Posterior cingulate gyrus (tissue), 11 donors: ENCODE data around the gene VSIG4.

ENCODE experiments used
- DNase-seq, 10 donors: peaks; one replicate each; pipeline versions ENCODE4 v3.0.0 to v3.0.0-alpha.2; 2020 to 2021; ENCODE audit warnings: mixed read lengths in 3 of 10
- intact Hi-C: fragments of 100-400 bp; cut with DNase I; formaldehyde crosslinking; loops from one replicate; pipeline ENCODE4 v1.15.1; 2023

The VSIG4 gene

DNA sequence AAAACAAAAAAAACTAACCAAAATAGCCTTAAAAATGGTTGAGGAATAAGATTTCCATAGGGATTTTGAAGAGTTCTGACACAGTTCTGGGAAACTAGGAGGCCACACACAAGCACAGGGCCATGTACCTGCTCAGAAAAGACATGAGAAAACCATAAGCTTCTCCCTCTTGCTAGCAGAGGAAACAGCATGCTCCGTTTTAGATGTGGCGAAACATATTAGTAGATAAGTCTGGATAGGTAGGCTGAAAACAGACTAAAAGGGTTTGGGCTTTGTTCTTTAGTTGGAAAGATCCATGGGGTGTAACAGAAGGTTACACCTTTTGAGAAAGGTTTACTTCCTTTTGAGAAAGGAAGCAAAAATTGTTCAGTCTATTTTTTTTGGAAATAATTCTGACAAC is 10.9 kb downstream of the VSIG4 start:
- DNase-seq, result no peak
- intact Hi-C loops, result no loop called here

DNA sequence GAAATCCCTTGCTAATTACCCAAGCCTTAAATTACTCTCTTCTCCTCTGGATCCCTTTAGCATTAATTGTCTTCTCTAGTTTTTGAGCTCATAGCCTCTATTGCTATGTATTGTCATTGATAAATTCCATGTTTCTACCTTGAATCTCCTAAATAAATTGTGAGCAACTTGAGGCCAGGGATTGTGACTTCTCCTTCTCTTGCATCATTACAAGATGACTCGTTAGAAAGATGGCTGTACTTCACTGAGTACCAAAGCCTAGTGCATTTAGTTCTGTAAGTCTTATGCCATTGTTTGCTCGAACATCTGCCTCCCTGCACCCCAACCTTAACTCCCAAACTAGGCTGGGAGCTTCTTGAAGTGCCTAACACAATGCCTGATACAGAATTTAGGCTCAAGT is 15.3 kb downstream of the VSIG4 start:
- DNase-seq, result no peak
- intact Hi-C loops, result no loop called here

DNA sequence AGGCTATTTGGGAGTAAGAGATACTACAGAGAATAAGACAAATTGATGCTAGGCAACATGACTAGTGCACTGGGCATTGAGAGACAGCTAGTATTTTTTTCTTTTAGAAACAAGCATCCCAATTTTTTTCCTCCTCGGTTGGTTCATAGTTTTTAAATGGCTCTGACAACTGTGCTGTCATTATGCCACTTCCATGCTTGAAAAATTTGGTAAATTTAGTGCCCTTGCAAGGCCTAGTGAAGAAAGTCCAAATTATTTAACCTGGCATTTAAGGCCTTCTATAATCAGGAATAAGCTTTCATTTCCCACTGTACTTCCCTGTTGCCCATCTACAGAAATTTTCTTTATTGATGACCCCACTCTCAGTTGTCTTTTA is 15.8 kb downstream of the VSIG4 start:
- no peak for DNase-seq
- intact Hi-C loops, result no loop called here

DNA sequence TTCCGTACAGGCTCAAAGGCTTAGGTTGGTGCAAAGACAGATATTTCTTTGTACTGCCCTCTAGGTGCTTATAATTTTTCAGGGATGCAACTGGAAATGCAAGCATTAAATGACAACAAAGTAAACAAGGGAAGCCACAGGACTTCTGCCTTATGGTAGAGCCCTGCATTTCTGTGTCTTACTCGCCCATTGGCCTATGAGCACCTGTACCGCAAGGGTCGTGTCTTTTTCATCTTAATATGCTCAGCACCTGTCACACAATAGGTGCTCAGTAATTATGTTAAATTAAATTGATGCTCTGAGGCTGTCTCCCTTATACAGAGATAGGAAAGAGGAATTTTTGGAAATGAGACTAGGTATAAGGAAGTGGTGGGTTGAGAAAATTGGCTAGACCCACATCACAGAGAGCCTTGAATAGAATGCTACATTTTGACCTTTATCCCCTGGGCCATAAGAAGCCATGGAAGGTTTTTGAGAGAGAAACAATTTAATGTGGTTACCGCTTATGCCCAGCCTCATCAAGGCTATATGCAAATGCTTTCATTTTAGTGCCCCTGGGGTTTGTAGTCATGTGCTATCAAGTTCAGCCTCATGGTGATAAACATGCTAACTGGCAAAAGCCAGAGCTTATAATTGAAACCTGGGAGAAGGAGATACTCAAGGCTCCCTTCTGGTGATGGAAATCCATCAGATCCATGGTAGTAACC is 16.3 kb downstream of the VSIG4 start:
- intact Hi-C loops, result no loop called here
- no peak for DNase-seq

DNA sequence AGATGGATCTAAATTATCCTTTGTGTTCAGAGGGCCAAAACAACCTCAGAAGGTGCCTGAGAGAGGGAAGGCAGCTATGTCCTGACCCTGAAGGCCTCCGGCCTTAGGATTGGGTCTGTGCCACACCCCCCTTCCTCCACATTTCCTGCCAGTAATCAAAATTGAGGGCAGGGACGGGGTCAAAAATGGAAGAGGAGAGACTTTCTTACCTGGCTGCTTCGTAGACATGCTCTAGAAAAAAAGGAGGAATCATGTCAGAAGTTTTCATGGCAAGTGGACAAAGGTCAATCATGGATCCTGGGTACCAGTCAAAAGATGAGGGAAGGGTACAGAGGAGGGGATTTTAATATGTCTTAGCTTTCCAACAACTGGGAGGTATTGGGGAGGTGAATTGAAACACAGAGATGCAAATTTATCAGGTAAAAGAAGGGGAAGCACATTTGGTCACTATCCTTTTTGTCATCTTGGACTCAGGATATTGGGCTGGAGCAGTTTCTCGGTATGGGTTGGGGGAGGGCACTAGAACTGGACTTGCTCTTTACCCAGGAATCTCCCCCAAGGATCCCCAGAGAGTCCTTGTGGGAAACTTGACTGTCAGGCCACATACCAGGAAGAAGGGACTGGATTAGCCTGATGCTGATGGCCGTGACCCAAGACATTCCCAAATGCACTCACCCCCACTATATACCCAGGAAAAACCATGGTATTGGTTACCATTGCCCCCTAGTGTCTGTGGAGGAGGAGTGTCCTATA is 17.1 kb downstream of the VSIG4 start:
- no peak for DNase-seq
- intact Hi-C loops, result no loop called here

DNA sequence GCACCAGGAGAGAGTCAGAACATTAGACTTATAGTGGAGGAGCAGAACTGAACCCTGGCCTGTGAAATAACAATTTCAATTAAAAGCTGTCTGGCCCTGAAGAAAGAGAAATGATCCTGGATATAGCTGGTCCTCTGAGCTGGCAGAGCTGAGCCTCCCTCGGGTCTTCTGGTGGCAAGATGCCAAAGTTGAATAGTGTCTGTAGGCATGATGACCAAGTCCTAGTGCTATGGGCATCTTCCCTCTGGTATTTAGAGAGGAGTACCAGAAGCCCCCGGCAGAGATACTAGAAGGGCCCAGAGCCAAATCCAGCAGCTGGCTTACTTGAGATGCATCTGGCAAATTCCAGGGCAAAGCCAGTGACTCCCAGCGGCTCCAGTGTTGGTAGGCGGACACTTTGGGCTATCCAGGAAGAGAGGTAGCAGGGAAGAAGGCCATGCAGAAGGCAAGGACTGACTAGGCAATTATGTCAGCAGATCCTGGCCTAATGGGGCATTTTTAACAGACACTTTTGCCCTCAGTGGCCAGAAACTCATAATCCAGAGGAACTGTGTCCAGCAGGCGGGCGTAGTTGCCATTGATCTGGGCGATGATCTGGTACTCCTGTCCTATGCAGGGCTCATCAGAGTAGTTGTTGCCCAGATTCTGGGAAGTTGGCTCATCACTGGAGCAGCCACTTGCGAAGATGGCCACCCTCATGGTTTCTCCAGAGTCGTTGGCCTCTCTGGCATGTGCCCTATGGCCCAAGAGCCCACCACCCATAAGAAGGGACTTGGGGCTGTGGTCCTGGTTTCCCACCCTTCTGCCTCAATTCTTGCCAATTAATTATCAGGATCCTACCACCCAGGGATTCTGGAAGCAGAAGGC is 17.9 kb downstream of the VSIG4 start:
- intact Hi-C loops, result no loop called here
- no peak for DNase-seq

DNA sequence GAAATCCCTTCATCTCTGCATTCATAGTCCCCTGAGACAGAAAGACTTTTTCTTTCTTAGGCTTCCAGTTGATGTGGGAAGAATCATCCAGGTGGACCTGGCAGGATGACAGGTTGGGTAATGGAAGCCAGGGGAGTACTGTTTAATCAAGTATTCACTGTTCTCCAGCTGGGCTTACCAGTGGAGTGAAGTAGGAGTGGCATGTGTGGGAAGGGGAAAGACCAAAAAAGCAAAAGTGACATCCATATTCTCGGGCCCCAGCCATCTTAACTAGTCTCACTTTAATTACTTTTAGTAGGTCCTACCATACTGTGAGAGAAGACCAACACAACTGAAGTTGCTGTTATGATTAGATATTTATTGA is 18.5 kb downstream of the VSIG4 start:
- intact Hi-C loops, result no loop called here
- DNase-seq, result no peak

DNA sequence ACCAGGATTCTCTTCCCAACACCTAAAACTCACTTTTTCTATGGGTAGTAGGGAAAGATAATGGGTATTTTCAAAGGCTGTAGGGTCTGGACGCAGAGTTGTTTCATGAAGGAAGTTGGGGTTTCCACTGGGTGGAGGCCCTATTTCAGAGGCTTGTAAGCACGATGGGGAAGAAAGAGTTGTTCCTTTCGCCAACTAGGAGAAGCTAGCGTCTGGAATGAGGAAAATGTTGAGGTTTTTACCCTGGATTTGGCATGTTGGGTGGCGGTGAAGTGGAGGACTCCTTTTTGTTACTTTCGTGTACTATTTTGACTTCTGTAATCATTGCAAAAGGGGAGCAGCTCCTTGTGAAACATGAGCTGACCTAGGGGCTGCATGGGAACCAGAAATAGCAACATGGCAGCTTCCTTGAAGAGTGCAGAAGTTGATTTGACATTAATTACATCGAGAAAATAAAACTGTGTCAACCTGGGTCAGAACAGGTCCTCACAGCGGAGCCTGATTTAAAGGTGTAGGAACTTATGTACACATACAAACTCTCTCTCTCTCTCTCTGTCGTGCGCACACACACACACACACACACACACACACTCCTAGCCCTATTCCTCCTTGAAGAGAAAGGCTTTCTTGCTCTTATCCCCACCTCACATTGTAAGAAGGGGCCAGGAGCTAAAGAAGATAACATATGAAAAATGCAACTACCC is 19.1 kb downstream of the VSIG4 start:
- no peak for DNase-seq
- intact Hi-C loops, result no loop called here

DNA sequence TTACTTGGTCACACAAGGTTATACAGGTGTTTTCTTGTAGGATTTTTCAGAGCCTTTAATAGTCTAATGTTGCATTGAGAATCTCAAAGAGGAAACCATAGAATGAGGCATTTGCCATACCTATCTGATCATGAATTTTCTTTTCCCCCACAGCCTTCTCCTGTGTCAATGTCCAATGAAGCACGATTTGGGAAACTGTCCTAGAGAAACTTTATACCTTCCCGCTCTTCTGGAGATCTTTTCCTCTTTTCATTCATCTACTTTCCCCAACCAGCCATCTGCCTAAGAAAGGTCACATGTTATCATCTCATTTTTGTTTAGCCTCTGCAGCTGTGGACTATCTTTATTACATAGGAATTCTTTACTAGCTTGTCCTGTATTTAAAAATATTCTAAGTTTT is 19.9 kb downstream of the VSIG4 start:
- intact Hi-C loops, result no loop called here
- no peak for DNase-seq

DNA sequence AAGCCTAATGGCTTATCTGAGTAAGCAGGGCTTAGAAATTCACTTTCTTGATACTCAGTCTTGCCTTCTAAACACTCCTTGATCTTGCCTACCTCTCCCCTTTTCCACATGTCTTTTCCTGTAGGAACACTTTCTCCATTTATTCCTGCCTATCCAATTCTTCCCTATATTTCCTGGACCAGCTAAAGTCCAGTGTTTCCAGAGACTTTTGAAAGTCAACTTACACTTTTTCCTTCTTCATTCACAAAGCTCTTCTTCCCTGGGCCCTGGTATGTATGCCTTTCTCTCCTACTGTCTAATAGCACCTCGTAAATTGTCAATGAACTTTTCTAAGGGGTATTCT is 20.6 kb downstream of the VSIG4 start:
- DNase-seq, result no peak
- intact Hi-C loops, result no loop called here

DNA sequence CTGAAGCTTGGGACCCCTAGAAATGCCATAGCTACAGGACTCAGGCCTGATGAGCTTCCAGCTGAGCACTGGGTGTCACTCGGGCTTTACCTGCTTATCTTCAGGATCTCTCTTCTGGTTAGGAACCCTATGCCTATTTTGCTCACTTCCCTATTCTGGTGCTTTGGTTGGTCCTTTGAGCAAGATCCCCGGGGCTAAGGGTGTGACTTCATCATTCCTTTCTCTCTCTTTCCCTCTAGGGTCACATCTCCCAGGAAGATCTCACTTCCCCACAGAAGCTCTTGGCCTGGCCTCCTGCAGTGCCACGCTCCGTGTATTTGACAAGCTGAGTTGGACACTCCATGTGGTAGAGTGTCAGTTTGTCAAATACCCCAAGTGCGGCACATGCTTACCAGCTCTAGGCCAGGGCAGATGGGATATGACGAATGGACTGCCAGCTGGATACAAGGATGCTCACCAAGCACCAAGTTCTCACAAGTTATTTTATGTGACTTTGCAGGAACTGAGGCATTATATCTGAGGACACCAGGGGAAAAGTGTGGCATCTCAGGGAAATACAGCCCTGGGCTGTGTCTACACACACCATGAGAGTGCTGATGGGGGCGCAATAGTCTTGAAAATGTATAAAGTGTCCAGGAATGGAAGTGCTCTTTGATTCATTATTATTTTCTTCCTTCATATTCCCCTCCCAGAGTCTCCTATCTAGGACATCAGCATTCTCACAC is 21.1 kb downstream of the VSIG4 start:
- intact Hi-C loops, result no loop called here
- no peak for DNase-seq

DNA sequence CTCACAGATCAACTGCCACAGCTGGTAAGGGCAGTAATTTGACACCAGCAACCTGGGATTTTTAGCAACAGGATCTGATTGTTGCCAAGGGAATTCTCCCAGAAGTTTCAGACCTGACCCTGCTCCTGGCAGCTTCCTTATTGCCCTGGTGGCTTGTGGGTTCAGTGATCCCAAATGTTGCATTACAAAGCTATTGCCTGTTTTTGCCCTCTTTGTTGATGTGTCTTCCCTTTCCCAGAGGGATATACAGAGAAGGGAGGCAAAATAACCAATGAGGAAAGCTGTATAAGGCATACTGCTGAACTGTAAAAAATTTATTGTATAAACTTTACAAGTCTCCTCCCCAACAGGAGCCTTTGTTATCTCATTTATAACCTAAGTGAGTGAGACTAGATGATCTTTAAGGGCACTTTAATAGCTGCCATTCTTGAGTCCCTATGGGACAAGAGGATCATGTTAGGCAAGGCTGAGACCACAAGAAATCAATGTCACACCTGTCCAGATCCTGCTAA is 22.2 kb downstream of the VSIG4 start:
- no peak for DNase-seq
- intact Hi-C loops, result no loop called here

DNA sequence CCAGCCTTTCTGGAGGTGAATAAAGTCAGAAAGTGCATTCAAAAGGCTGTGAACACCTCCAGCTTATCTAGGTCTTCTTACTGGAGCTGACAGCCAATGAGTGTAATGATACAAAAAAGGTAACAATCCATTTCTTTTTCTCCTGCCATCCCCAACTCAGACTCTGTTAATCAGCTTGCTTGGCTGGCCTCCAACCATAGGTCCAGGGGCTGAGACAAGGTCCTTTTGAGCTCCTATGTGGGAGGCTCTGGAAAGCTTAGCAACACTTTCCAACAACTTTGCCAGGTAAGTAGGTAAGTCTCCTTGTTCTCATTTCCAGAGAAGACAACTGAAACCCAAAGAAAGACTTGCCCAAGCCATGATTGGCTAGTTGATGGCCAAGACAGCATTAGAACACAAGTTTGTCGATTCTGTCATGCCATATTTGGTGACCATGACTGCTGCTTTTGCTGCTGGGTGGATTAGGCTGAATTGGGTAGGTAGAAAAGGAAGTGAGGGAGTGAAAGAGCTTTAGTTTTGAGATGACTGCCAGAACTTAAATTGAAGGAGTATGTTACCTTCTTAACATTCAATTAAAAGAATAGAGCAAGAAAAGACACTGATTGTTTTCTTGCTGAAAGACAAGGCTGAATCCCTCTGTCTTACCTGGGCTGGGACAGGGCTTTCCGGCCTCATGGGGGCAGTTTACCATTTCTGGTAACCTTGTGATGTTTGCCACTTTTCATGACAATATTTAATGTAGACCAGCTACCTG is 22.8 kb downstream of the VSIG4 start:
- intact Hi-C loops, result no loop called here
- no peak for DNase-seq

DNA sequence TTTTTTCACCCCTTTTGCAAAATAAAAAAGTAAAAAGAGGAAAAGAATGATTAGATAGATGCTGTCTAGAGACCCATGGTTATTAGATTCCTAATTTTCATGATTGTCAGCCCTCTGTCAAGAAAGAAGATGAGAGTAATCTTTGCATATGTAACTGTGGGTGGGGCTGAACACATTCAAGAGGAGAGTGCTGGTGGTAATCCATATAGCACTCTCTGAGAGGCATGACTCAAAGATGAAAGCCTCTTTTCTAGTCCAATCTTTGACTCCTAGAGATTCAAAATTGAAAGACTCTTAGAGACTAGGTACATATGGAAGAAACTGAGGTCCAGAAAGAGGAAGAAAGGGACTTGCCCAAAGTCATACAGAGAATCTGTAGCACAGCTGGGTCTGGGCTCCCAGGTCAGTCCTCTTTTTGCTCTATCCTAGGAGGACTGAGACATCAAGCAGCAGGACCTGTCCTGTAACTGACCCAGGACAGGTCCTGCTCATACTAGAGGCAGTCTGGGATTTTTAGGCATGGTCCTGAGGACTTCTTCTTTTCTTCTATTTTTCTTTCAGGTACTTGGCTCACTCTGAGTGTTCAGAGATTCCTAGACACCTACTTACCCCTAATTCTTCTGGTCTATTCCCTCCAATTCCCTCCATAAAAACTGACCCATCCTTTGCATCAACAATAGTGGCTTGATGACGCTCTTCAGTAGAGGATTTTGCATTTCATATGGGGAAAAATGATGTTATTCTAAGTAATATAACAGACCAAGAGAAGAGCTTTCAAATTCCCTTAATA is 23.8 kb downstream of the VSIG4 start:
- intact Hi-C loops, result no loop called here
- DNase-seq, result no peak

DNA sequence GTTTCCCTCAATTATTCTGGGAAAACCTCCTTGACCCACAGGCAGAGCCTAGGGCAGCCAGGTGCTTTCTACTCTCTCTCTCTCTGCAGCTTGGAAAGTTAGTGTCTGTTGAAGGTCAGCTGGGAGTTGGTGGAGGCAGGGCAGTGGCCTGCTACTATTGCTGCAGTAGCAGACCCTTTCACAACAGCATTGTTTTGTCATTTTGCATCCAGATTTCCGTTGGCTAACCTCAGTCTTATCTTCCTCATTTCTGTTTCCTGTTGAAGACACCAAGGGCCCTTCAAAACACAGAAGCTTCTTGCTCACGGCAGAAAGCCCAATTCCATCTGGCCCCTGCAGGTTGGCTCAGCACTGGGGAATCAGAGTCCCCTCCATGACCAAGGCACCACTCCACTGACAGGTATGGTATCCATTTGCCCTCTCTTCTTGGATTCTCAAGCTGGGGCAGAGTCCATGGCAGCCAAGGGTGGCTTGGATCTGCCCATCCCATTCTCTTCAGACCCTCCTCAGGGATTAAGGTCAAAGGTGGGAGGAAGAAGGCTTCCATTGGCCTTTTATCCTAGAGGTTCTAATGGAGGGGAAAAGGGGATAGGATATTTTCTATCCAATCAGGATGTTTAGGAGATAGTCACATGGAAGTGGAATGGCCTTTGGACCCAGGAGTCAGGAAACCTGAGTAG is 24.6 kb downstream of the VSIG4 start:
- DNase-seq, result peak in 1 of 10 donors; percentile 35
- intact Hi-C loops, result no loop called here

DNA sequence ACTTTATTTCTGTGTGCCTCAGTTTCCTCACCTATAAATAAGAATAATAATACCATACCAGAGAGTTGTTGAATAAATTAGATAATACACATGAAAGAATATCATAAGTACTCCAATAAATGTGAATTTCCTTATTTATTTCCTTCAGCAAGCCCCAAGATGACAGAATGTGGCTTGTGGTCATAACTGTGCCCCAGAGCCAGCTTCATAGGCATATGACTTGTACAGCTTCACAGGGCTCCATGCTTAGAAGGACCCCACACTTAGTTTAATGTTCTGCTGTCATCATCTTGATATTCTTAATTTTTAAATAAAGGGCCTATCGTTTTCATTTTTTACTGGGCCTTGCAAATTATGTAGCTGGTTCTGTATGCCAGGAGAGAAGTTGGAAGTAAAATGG is 25.3 kb downstream of the VSIG4 start:
- intact Hi-C loops, result no loop called here
- DNase-seq, result no peak

DNA sequence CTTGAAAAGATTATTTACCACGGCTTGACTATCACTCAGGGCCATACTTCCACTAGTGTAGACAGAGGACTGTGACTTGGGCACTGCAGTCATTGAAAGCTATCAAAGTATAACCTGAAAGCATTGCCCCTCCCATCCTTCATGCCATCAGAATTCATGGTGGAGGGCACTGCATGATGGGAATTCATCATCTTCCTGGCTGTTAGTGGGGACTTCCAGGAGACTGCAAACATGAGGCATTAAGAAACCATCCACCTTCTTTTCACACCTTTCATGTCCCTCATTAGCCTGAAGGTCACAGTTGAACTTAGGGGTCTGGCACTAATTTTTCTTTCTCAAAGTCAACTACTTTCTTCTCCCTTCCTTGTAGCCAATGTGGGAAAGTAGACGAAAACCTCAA is 25.8 kb downstream of the VSIG4 start:
- DNase-seq, result no peak
- intact Hi-C loops, result no loop called here

DNA sequence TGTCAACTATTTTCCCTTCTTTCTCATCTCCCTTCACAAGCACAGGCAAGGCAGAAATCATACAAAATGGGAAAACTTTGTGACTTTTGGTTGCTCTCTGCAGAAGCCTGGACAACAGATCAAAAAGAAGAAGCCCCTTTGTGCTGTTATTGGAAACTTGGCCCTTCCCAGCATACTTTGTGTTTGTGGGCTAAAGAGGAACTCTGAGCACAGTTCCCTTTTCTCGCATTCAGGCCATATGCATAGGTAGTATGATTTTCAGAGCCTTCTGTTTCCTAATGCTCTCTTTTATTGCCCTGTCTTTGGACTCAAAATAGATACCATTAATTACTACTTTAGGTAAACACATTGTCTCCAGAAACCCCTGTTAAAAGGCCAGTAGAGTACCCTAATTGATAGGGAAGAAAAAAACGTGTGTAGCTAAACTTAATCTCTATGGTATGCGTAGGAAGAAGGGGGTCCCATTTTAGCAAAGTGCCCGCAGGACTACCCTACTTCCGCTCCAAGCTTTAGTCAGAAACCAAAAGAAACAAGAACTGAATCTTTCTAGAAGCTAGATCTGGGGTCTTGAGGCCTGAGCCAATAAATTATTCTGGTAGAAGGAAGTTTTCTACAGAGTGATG is 26.6 kb downstream of the VSIG4 start:
- no peak for DNase-seq
- intact Hi-C loops, result no loop called here
